ENCODE data around the gene EZH2.

DNA sequence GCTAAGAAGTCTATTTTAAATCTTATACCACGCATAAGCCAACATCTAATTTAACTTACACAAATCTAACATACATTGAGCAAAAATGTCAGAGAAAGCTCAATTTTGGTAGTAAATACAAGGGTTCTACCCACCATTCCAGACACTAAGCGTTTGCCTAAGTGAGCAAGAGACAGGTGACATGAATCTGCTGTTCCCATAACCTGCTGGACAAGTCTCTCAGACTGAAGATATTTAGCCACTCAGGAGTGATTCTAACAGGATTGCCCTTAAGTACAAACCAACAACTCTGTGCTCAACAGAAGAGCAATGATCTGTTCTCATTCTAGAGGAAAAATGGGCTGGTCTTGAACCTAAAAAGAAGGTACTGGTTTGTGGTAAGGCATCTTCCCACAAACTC lies 18.8 kb downstream of the EZH2 start:
- TF ChIP-seq, protein P1, sequence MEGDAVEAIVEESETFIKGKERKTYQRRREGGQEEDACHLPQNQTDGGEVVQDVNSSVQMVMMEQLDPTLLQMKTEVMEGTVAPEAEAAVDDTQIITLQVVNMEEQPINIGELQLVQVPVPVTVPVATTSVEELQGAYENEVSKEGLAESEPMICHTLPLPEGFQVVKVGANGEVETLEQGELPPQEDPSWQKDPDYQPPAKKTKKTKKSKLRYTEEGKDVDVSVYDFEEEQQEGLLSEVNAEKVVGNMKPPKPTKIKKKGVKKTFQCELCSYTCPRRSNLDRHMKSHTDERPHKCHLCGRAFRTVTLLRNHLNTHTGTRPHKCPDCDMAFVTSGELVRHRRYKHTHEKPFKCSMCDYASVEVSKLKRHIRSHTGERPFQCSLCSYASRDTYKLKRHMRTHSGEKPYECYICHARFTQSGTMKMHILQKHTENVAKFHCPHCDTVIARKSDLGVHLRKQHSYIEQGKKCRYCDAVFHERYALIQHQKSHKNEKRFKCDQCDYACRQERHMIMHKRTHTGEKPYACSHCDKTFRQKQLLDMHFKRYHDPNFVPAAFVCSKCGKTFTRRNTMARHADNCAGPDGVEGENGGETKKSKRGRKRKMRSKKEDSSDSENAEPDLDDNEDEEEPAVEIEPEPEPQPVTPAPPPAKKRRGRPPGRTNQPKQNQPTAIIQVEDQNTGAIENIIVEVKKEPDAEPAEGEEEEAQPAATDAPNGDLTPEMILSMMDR (IDR thresholded peaks at IDR 0.05; ENCODE audit: insufficient read depth, low read length): no peak
- TF ChIP-seq POLR2AphosphoS5 (IDR thresholded peaks at IDR 0.05; ENCODE audit: low read depth): no peak
- TF ChIP-seq GABPA (IDR thresholded peaks at IDR 0.05; ENCODE audit: low read depth): no peak

Measured in HL-60 (cell line).